Fibroblast of the aortic adventitia (primary cell): ENCODE results near the gene VMAC. TPM values are rescaled to one million over a fixed set of nuclear protein-coding genes. Genes with fewer than 3 reads are reported as not detected.

Experiments
- DNase-seq: peaks from one replicate; pipeline ENCODE4 v3.0.0-alpha.2; 2010; ENCODE audit warnings: low read depth
- H3K4me3 ChIP-seq: 2 replicates; pipeline ENCODE4 v1.5.1; 2011; ENCODE audit warnings: low read depth, mild to moderate bottlenecking, control low read depth, low read length, moderate library complexity
- CTCF ChIP-seq: IDR thresholded peaks from 2 replicates; pipeline ENCODE4 v1.5.1; 2011; ENCODE audit warnings: mild to moderate bottlenecking, low read length, control low read depth, inconsistent platforms; ENCODE audit not compliant: insufficient read depth
- total RNA-seq: library from RNA; depleted of rRNA; stranded (reverse); fragments of >200 nt; gene quantifications from 2 replicates; pipeline ENCODE4 v1.2.3, GENCODE V29; 2012; ENCODE audit warnings: low replicate concordance

The VMAC gene
- total RNA-seq, 1 donor, result 5.6 TPM

GRCh38 chr19:5916181-5916708 lies 11.6 kb downstream of the VMAC start:
- H3K4me3 ChIP-seq, result no peak overlapping the region
- peak; percentile 34 for DNase-seq
- TF ChIP-seq CTCF, result no peak

GRCh38 chr19:5917431-5918107 lies 12.9 kb downstream of the VMAC start:
- no peak for DNase-seq
- no peak for TF ChIP-seq CTCF
- H3K4me3 ChIP-seq, result no peak overlapping the region

- DNase-seq, result no peak
- no peak overlapping the region for H3K4me3 ChIP-seq
- no peak for TF ChIP-seq CTCF
Observed at GRCh38 chr19:5918463-5919079, 13.9 kb downstream of the VMAC start.

GRCh38 chr19:5921516-5922160 lies 17.0 kb downstream of the VMAC start:
- no peak for DNase-seq
- H3K4me3 ChIP-seq, result no peak overlapping the region
- TF ChIP-seq CTCF, result no peak

GRCh38 chr19:5922161-5922545 lies 17.5 kb downstream of the VMAC start:
- H3K4me3 ChIP-seq, result no peak overlapping the region
- no peak for TF ChIP-seq CTCF
- no peak for DNase-seq

- no peak overlapping the region for H3K4me3 ChIP-seq
- no peak for TF ChIP-seq CTCF
- no peak for DNase-seq
Observed at GRCh38 chr19:5923356-5923755, 18.7 kb downstream of the VMAC start.
